Activated gamma-delta T cell (primary cell): ENCODE measurements around the gene ZNF892.
"Not testable (repeated sequence)": the region's sequence is repeated elsewhere in the genome, so short reads cannot be mapped to it uniquely, and the experiment has no call there.

ENCODE experiments used
- DNase-seq: peaks from one replicate; lab custom pipeline; 2025; lab: John Stamatoyannopoulos, UW

Gene ZNF892

DNA sequence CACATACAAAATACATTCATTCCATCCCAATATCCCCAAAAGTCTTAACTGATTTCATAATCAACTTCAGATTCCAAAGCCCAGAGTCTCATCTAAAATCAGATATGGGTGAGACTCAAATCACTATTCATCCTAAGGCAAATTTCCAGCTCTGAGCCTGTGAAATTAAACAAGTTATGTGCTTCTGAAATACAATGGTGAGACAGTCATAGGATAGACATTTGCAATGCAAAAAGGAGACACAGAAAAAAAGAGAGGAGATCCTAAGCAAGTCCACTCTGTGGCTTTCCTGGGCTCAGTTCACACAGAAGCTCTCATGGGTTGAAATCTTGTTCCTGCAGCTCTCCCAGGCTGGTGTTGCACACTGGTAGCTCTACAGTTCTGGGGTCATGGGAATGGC lies 18.3 kb downstream of the ZNF892 start:
- no peak for DNase-seq

DNA sequence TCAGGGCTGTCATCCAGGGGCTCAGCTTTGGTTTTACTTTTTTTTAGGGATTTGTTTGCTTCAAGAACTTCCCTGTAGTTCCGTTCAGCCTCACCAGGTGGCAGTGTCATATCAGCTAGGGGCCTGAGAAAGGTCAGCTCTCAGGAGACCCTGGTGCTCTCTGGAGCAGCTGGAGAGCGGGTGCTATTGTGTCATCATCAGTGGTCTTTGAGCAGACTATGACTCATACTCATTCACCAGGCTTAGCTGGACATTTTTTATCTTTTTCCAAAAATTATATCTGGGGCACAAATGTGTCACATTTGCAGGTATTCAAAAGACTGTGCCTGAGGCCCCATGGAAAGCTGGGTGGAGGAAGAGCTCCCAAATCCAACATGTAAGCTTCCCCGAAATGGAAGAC lies 24.4 kb downstream of the ZNF892 start:
- no peak for DNase-seq

- no peak for DNase-seq
These were observed 24.9 kb downstream of the ZNF892 start for GRCh38 chr2:95232232-95232631.

- DNase-seq: no peak
These were observed 27.0 kb downstream of the ZNF892 start for GRCh38 chr2:95234286-95234785.

DNA sequence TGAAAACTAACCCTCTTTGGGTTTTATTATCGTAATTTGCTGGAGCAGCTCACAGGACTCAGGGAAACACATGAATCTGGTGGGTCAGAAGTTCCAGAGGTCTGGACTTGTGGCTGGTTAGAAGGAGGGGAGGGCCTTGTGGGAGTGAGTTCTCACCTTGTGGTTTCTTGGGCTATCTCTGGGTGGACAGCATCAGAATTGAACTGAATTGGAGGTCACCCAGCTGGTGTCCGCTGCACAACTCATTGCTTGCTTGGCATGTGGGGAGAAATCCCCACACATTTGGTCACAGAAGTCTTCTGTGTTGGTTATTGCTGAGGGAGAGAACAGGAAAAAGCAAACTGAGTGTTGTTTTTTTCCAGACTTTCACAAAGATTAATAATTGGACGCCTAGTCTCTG lies 27.5 kb downstream of the ZNF892 start:
- no peak for DNase-seq

DNA sequence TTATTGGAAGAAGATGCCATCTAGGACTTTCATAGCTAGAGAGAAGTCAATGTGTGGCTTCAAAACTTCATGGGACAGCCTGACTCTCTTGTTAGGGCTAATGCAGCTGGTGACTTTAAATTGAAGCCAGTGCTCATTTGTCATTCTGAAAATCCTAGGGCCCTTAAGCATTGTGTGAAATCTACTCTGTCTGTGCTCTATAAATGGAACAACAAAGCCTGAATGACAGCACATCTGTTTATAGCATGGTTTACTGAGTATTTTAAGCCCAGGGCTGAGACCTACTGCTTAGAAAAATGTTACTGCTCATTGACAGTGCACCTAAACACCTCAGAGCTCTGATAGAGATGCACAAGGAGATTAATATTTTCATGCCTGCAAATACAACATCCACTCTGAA lies 30.8 kb downstream of the ZNF892 start:
- no peak for DNase-seq

- DNase-seq: no peak
These were observed 32.8 kb downstream of the ZNF892 start for GRCh38 chr2:95240091-95240490.

DNA sequence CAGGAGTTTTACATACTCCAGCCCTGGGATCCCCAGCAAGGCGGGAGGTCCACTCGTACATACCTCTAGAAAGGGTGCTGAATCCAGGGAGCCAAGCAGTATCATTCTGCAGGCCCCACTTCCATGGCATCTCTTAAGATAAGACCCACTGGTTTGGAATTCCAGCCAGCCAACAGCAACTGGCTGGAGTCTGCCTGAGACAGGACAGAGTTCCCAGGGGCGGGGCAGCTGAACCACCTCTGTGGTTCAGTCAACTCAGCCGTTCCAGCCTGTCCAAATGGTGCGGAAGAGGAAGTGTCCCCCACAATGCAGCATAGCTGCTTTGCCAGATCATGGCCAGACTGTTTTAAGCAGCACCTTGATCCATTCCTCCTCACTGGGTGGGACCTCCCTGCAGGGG lies 33.2 kb downstream of the ZNF892 start:
- no peak for DNase-seq

DNA sequence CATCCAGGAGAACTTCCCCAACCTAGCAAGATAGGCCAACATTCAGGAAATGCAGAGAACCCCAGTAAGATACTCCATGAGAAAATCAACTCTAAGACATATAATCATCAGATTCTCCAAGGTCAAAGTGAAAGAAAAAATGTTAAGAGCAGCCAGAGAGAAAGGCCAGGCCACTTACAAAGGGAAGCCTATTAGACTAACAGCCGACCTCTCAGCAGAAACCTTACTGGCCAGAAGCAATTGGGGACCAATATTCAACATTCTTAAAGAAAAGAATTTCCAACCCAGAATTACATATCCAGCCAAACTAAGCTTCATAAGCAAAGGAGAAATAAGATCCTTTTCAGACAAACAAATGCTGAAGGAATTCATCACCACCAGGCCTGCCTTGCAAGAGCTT lies 34.8 kb downstream of the ZNF892 start:
- DNase-seq: not testable (repeated sequence)
